AG10803 (cell line): Measurements from ENCODE around the gene AARS1.
"Not testable (repeated sequence)": the region's sequence is repeated elsewhere in the genome, so short reads cannot be mapped to it uniquely, and the experiment has no call there.

Source experiments
- DNase-seq: peaks from one replicate; pipeline ENCODE4 v3.0.0; 2010; ENCODE audit warnings: low read depth
- H3K4me3 ChIP-seq: 2 replicates; pipeline ENCODE4 v1.5.1; 2011; ENCODE audit warnings: mild to moderate bottlenecking, low read length, control low read depth
- TF ChIP-seq, protein P1 (sequence below): conservative IDR thresholded peaks from 2 replicates; pipeline ENCODE4 v1.5.1; 2011; ENCODE audit warnings: mild to moderate bottlenecking, low read length, control low read depth, inconsistent platforms

Gene AARS1

DNA sequence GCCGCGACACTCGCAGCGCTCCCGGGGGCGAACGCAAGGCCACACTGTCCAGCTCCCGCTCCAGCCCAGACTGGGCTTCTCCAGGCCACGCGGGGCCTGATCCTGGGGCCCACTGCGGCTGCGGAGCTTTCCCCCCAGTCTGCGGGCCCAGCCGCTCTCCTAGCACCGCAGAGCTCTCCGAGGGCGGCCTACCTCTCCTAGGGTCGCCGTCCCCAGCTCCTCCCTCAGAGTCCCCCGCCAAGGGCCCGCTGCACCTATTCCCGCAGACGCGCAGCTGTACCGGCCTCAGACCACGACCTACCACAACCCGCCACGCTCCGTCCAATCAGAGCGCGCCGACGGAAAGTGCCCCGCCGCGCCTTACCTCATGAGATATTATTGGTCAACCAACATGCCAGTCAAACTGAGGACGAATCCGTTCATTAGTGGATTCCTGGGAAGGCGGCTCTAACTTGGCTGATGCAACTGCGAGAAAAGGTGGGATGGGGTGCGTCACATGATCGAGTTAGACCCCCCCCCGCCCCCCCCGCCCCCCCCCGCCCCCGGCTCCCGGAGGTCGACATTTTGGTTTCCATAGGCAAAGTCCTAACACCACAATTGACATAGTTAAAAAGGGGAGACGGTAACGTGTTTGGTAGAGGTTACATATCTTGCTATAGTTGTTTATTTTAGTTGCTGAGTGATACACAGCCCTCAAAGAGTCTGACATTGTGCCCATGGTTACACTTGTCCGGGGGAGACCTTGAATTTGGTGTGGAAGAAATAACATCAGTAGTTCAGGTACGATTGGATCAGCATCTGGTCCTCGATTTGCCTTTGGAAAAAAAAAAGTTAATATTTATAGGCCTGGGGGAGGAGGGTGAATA lies at the start of gene AARS1:
TSS of gene AARS1 (minus strand) at position 278 of the 866 bp plus-strand sequence. CDS start 6,743 bp downstream, outside the sequence.
- peak; percentile 100 for DNase-seq
- H3K4me3 ChIP-seq: peak within 1 kb of the TSS; percentile 92
- TF ChIP-seq, protein P1, sequence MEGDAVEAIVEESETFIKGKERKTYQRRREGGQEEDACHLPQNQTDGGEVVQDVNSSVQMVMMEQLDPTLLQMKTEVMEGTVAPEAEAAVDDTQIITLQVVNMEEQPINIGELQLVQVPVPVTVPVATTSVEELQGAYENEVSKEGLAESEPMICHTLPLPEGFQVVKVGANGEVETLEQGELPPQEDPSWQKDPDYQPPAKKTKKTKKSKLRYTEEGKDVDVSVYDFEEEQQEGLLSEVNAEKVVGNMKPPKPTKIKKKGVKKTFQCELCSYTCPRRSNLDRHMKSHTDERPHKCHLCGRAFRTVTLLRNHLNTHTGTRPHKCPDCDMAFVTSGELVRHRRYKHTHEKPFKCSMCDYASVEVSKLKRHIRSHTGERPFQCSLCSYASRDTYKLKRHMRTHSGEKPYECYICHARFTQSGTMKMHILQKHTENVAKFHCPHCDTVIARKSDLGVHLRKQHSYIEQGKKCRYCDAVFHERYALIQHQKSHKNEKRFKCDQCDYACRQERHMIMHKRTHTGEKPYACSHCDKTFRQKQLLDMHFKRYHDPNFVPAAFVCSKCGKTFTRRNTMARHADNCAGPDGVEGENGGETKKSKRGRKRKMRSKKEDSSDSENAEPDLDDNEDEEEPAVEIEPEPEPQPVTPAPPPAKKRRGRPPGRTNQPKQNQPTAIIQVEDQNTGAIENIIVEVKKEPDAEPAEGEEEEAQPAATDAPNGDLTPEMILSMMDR: no peak

DNA sequence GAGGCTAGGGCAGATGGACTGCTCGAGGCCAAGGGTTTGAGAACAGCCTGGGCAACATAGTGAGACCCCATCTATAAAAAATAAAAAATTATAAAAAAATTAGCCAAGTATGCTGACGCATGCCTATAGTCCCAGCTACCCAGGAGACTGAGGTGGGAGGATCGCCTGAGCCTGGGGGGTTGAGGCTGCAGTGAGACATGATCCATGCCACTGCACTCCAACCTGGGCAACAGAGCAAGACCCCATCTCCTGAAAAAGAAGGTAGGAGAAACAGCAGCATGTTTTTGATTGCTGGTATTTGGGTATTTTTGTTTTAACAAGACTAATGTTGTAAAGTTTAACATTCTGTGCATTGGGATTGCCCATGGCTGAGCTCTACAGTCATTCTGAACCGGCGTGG lies 48.5 kb upstream of the AARS1 start:
- DNase-seq: no peak
- no peak overlapping the region for H3K4me3 ChIP-seq
- TF ChIP-seq, protein P1: no peak

DNA sequence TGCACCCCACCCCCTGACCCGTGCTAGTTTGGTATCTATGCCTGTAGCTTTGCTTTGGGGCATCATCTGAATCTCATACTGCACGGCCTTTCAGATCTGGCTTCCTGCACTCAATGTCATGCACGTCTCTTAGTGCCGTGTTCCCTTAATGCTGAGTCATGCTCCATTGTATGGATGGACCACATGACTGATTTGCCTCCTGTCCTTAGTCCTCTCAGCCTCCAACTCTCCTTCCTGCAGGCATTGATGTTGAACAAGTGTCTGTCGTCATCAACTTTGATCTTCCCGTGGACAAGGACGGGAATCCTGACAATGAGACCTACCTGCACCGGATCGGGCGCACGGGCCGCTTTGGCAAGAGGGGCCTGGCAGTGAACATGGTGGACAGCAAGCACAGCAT lies 43.4 kb upstream of the AARS1 start:
- not testable (repeated sequence) for H3K4me3 ChIP-seq, DNase-seq

DNA sequence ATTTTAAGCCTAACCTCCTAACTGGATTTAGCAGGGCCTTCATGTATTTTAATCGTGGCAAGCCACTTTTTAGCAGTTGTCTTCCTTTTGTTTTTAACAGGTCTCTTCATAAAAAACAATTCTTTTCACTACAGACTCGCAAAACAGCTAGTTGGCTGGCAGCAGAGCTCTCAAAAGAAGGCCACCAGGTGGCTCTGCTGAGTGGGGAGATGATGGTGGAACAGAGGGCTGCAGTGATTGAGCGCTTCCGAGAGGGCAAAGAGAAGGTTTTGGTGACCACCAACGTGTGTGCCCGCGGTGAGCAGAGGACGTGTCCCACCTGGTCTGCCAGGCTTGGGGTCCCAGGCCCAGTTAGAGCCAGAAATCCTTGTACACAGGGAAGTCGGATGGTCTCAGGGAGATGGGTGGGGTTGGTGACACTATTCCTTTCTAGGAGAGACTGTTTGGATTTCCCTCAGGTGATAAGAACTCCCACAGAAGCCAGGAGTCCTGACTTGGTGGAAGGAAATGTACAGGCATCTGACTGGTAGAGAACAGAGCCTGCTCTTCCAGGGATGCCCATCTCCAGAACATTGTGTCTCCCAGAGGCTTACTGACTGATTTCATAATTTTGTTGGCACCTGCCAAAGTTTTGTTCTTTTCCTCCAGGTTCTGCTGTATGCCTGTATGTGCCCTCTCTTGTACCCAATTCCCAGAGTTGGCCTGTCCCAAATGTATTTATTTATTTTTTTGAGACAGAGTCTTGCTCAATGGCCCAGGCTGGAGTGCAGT lies 42.5 kb upstream of the AARS1 start:
- DNase-seq: no peak
- no peak overlapping the region for H3K4me3 ChIP-seq
- TF ChIP-seq, protein P1: peak; percentile 53

- no peak overlapping the region for H3K4me3 ChIP-seq
- TF ChIP-seq, protein P1: no peak
- DNase-seq: no peak
Observed at GRCh38 chr16:70331091-70331490, 41.8 kb upstream of the AARS1 start.

- TF ChIP-seq, protein P1: no peak
- no peak overlapping the region for H3K4me3 ChIP-seq
Observed at GRCh38 chr16:70324998-70325747, 35.9 kb upstream of the AARS1 start.

DNA sequence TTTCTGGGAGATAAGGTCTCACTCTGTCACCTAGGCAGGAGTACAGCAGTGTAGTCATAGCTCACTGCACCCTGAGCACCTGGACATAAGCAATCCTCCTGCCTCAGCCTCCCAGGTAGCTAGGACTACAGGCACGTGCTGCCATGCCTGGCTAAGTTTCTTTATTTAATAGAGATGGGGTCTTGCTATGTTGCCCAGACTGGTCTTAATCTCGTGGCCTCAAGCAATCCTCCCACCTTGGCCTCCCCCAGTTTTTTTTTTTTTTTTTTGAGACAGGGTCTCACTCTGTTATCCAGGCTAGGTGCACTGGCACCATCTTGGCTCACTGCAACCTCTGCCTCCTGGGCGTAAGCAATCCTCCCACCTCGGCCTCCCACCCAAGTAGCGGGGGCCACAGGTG lies 30.8 kb upstream of the AARS1 start:
- TF ChIP-seq, protein P1: no peak
- no peak for DNase-seq
- H3K4me3 ChIP-seq: no peak overlapping the region

More at GRCh38 chr16:70324998-70325747, 35.9 kb upstream of the AARS1 start:
- DNase-seq: no peak

DNA sequence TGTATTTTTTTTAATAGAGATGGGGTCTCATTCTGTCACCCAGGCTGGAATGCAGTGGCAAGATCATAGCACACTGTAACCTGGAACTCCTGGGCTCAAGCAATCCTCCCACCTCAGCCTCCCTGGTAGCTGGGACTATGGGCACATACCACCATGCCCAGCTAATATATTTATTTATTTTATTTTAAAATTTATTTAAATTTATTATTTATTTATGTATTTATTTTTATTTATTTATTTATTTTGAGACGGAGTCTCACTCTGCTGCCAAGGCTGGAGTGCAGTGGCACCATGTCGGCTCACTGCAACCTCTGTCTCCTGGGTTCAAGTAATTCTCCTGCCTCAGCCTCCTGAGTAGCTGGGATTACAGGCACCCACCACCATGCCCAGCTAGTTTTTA lies 18.4 kb upstream of the AARS1 start:
- not testable (repeated sequence) for H3K4me3 ChIP-seq, DNase-seq
